GM12873 (cell line): ENCODE results near the gene AGBL2.

Source experiments
- CTCF ChIP-seq: IDR thresholded peaks from 2 replicates; pipeline ENCODE4 v1.5.1; 2012; ENCODE audit warnings: low read depth, mild to moderate bottlenecking, moderate library complexity, low read length, control low read depth; ENCODE audit not compliant: insufficient read depth; ENCODE audit errors: missing control alignments

Gene AGBL2

GRCh38 chr11:47726118-47726442 lies 10.9 kb upstream of the AGBL2 start:
- no peak for TF ChIP-seq CTCF

GRCh38 chr11:47725442-47726117 lies 10.4 kb upstream of the AGBL2 start:
- no peak for TF ChIP-seq CTCF

GRCh38 chr11:47724041-47724729 lies 9.0 kb upstream of the AGBL2 start:
- no peak for TF ChIP-seq CTCF

GRCh38 chr11:47723041-47723440 lies 7.9 kb upstream of the AGBL2 start:
- no peak for TF ChIP-seq CTCF

GRCh38 chr11:47720651-47721050 lies 5.5 kb upstream of the AGBL2 start:
- TF ChIP-seq CTCF: no peak

- TF ChIP-seq CTCF: no peak
Measured at GRCh38 chr11:47716692-47717091, 1.5 kb upstream of the AGBL2 start.

GRCh38 chr11:47714554-47715081 lies 551 bp downstream of the AGBL2 start:
- TF ChIP-seq CTCF: no peak
